ENCODE data around the gene INTS11. TPM values are rescaled to one million over a fixed set of nuclear protein-coding genes. Genes with fewer than 3 reads are reported as not detected.

Gene INTS11
- total and polyA plus RNA-seq, 2 of the 13 experiments (the other 11 are each of a cell fraction or from before 2014, with no cell fraction given): 52.8 to 94.8 TPM

GRCh38 chr1:1281533-1282321 is 42.7 kb downstream of the INTS11 start (continued):
- peak; percentile 84; the same call in 1 of the 2 replicates for TF ChIP-seq KDM3A (CRISPR knock-in tag; IDR thresholded peaks at IDR 0.05; ENCODE audit: low read depth)
- TF ChIP-seq THRA (CRISPR knock-in tag; IDR thresholded peaks at IDR 0.05; ENCODE audit: borderline replicate concordance): 0 out of 2 replicates have a peak, but pooled peaks have one; percentile 8
- no peak; the same call in 1 of the 2 replicates for TF ChIP-seq SOX13 (IDR thresholded peaks at IDR 0.05)
- TF ChIP-seq SOX13 (CRISPR knock-in tag; conservative IDR thresholded peaks at IDR 0.05 in 1 of 2, IDR thresholded peaks at IDR 0.05 in 1 of 2): 0 out of 4 replicates have a peak, but pooled peaks of 1 of the 2 experiments have one; percentile 23
- TF ChIP-seq ZNF10 (CRISPR knock-in tag; IDR thresholded peaks at IDR 0.05; ENCODE audit: borderline replicate concordance, low read depth): no peak
- TF ChIP-seq ZNF484 (CRISPR knock-in tag; IDR thresholded peaks at IDR 0.05; ENCODE audit: borderline replicate concordance, low read depth): no peak
- TF ChIP-seq MEF2D (CRISPR knock-in tag; IDR thresholded peaks at IDR 0.05): no peak; the same call in 1 of the 2 replicates
- no peak for TF ChIP-seq ZNF879 (CRISPR knock-in tag; IDR thresholded peaks at IDR 0.05)
- no peak for TF ChIP-seq BHLHE40 (IDR thresholded peaks at IDR 0.05; ENCODE audit: low read length)
- no peak for TF ChIP-seq SNAPC2 (CRISPR knock-in tag; IDR thresholded peaks at IDR 0.05)
- peak; percentile 61; the same call in 1 of the 2 replicates for TF ChIP-seq ZSCAN9 (CRISPR knock-in tag; IDR thresholded peaks at IDR 0.05; ENCODE audit: borderline replicate concordance)
- no peak for TF ChIP-seq ONECUT2 (CRISPR knock-in tag; IDR thresholded peaks at IDR 0.05)
- no peak for TF ChIP-seq ZNF850 (CRISPR knock-in tag; conservative IDR thresholded peaks at IDR 0.05)
- no peak for TF ChIP-seq KLF13 (CRISPR knock-in tag; IDR thresholded peaks at IDR 0.05)
- peak; percentile 90 for TF ChIP-seq ZNF761 (CRISPR knock-in tag; conservative IDR thresholded peaks at IDR 0.05)
- peak; percentile 44; the same call in 1 of the 2 replicates for TF ChIP-seq HNF1B (CRISPR knock-in tag; IDR thresholded peaks at IDR 0.05)
- peak; percentile 23; the same call in 1 of the 2 replicates for TF ChIP-seq SIN3A (IDR thresholded peaks at IDR 0.05; ENCODE audit: borderline replicate concordance, low read depth, low read length)
- no peak; the same call in 1 of the 2 replicates for TF ChIP-seq ZIK1 (CRISPR knock-in tag; IDR thresholded peaks at IDR 0.05; ENCODE audit: borderline replicate concordance, low read depth)
- TF ChIP-seq KAT8 (CRISPR knock-in tag; IDR thresholded peaks at IDR 0.05): peak; percentile 79
- no peak for TF ChIP-seq ZSCAN30 (CRISPR knock-in tag; IDR thresholded peaks at IDR 0.05)
- TF ChIP-seq ZNF780A (CRISPR knock-in tag; IDR thresholded peaks at IDR 0.05): peak; percentile 36; the same call in 1 of the 2 replicates
- no peak for TF ChIP-seq HNRNPK (IDR thresholded peaks at IDR 0.05; ENCODE audit: low read depth, low read length, poor library complexity, severe bottlenecking)
- TF ChIP-seq ZNF558 (CRISPR knock-in tag; IDR thresholded peaks at IDR 0.05; ENCODE audit: borderline replicate concordance): no peak; the same call in 1 of the 2 replicates
- no peak for TF ChIP-seq SRSF4 (IDR thresholded peaks at IDR 0.05; ENCODE audit: low read depth, low read length, poor library complexity, severe bottlenecking)
- no peak; the same call in 1 of the 2 replicates for TF ChIP-seq ZBTB38 (CRISPR knock-in tag; IDR thresholded peaks at IDR 0.05)
- TF ChIP-seq HBP1 (CRISPR knock-in tag; IDR thresholded peaks at IDR 0.05; ENCODE audit: low read depth): no peak
